GM23248 (cell line): ENCODE data around the gene SSMEM1. TPM values are rescaled to one million over a fixed set of nuclear protein-coding genes. Genes with fewer than 3 reads are reported as not detected.
"Not testable (repeated sequence)": the region's sequence is repeated elsewhere in the genome, so short reads cannot be mapped to it uniquely, and the experiment has no call there.

Experiments
- DNase-seq: peaks from one replicate; pipeline ENCODE4 v3.0.0-alpha.2; 2015
- H2AFZ ChIP-seq: fragments of 200-600 bp; sonication (generic); 2 replicates; pipeline ENCODE4 v1.6.1; 2016; ENCODE audit warnings: antibody characterized with exemption
- H3F3A ChIP-seq: fragments of 200-600 bp; sonication (generic); 2 replicates; pipeline ENCODE4 v1.6.1; 2016; ENCODE audit warnings: mild to moderate bottlenecking, antibody characterized with exemption, mixed run types; ENCODE audit not compliant: insufficient read depth
- H3K27ac ChIP-seq: fragments of 200-600 bp; sonication (generic); 2 replicates; pipeline ENCODE4 v1.5.1; 2016; ENCODE audit warnings: mild to moderate bottlenecking
- H3K27me3 ChIP-seq: fragments of 200-600 bp; sonication (generic); replicated peaks from 2 replicates; pipeline ENCODE4 v1.6.1; 2016; ENCODE audit warnings: mild to moderate bottlenecking; ENCODE audit not compliant: insufficient read depth
- H3K36me3 ChIP-seq: fragments of 200-600 bp; sonication (generic); 2 replicates; pipeline ENCODE4 v1.6.1; 2016; ENCODE audit warnings: low read depth, mild to moderate bottlenecking
- H3K4me1 ChIP-seq: fragments of 200-600 bp; sonication (generic); 2 replicates; pipeline ENCODE4 v1.6.1; 2016; ENCODE audit warnings: mild to moderate bottlenecking; ENCODE audit not compliant: insufficient read depth
- H3K4me2 ChIP-seq: fragments of 200-600 bp; sonication (generic); one replicate; pipeline ENCODE4 v1.6.1; 2016; ENCODE audit warnings: mild to moderate bottlenecking; ENCODE audit not compliant: unreplicated experiment
- H3K4me3 ChIP-seq: fragments of 200-600 bp; sonication (generic); 2 replicates; pipeline ENCODE4 v1.5.1; 2016; ENCODE audit warnings: mild to moderate bottlenecking
- H3K79me2 ChIP-seq: fragments of 200-600 bp; sonication (generic); 2 replicates; pipeline ENCODE4 v1.6.1; 2016; ENCODE audit warnings: mild to moderate bottlenecking; ENCODE audit not compliant: insufficient read depth
- H3K9ac ChIP-seq: fragments of 200-600 bp; sonication (generic); 2 replicates; pipeline ENCODE4 v1.6.1; 2016; ENCODE audit warnings: mild to moderate bottlenecking
- H3K9me2 ChIP-seq: fragments of 200-600 bp; sonication (generic); 2 replicates; pipeline ENCODE4 v1.6.1; 2016; ENCODE audit warnings: mixed run types, mild to moderate bottlenecking, moderate library complexity; ENCODE audit not compliant: insufficient read depth
- H3K9me3 ChIP-seq: fragments of 200-600 bp; sonication (generic); one replicate; pipeline ENCODE4 v1.6.1; 2017; ENCODE audit warnings: low read depth
- H4K20me1 ChIP-seq: fragments of 200-600 bp; sonication (generic); 2 replicates; pipeline ENCODE4 v1.6.0; 2016; ENCODE audit not compliant: insufficient read depth
- EZH2 ChIP-seq: fragments of 200-600 bp; sonication (generic); IDR thresholded peaks from 2 replicates; pipeline ENCODE4 v1.6.1; 2018; ENCODE audit warnings: antibody characterized with exemption, mild to moderate bottlenecking; ENCODE audit not compliant: insufficient read depth, poor library complexity, severe bottlenecking
- EZH2phosphoT487 ChIP-seq: fragments of 200-600 bp; sonication (generic); IDR thresholded peaks from 2 replicates; pipeline ENCODE4 v1.6.1; 2018; ENCODE audit warnings: antibody characterized with exemption, moderate library complexity, mild to moderate bottlenecking, low read depth; ENCODE audit not compliant: insufficient read depth
- WGBS, 2 experiments: methylation state at CpG; one replicate each; pipeline ENCODE4 v1.1.6; 2015 to 2017; ENCODE audit warnings: low lambda C conversion rate in 2 of 2, low coverage in 1 of 2; ENCODE audit errors: missing lambda C conversion rate in 2 of 2; 5-methylcytosine and 5-hydroxymethylcytosine counted together
- in situ Hi-C: fragments of 300-500 bp; cut with MboI; formaldehyde crosslinking; loops from 2 replicates; pipeline ENCODE4 v1.15.0; 2020
- polyA plus RNA-seq: library from polyadenylated mRNA; unstranded; fragments of >200 nt; fragmentation: Nextera tagmentation; extraction: Ambion mirVana; gene quantifications from 2 replicates; pipeline ENCODE4 v1.2.1, GENCODE V29; 2016
- total RNA-seq: library from RNA; depleted of rRNA; stranded (reverse); fragments of >200 nt; shearing (Covaris generic); gene quantifications from 2 replicates; pipeline ENCODE4 v1.2.3, GENCODE V29; 2014

The SSMEM1 gene
- total and polyA plus RNA-seq, 2 experiments from 2014 or later, result not detected

GRCh38 chr7:130248842-130249241 lies 41.2 kb downstream of the SSMEM1 start:
- not testable (repeated sequence) for DNase-seq, H4K20me1 ChIP-seq, H3F3A ChIP-seq, H3K27ac ChIP-seq, H3K4me2 ChIP-seq, H3K79me2 ChIP-seq, H3K9me3 ChIP-seq, H3K4me3 ChIP-seq, H3K9me2 ChIP-seq, H3K36me3 ChIP-seq, H3K27me3 ChIP-seq, H2AFZ ChIP-seq, H3K9ac ChIP-seq, H3K4me1 ChIP-seq
- in situ Hi-C loops, result loop anchor here (25.0 kb wide), 1 partner anchor 463 kb away; no protein-coding TSS in a partner anchor
- 64 to 65% methylated on average over 5 of the region's 5 CpGs for WGBS, 2 experiments

- H2AFZ ChIP-seq, H3K27ac ChIP-seq, H3K9me3 ChIP-seq, H3K4me1 ChIP-seq, H3K27me3 ChIP-seq, H3K4me2 ChIP-seq, DNase-seq, H3K4me3 ChIP-seq, H3F3A ChIP-seq, H3K9ac ChIP-seq, H3K79me2 ChIP-seq, H3K36me3 ChIP-seq, H4K20me1 ChIP-seq, H3K9me2 ChIP-seq: not testable (repeated sequence)
- 86 to 92% methylated on average over 3 of the region's 3 CpGs for WGBS, 2 experiments
- in situ Hi-C loops, result loop anchor here (25.0 kb wide), 1 partner anchor 463 kb away; no protein-coding TSS in a partner anchor
Measured at GRCh38 chr7:130249626-130250025, 42.0 kb downstream of the SSMEM1 start.

- in situ Hi-C loops, result no loop called here
- 56 to 59% methylated on average over 6 of the region's 6 CpGs for WGBS, 2 experiments
- Histone ChIP-seq H3K4me2 (no peak overlapping the region), H3K9me2 (no peaks in the 10 kb centered on the region), H3K27me3 (no peaks in the 10 kb centered on the region; the same call in 1 of the 2 replicates), H3K79me2 (no peaks in the 10 kb centered on the region), H4K20me1 (no peaks in the 10 kb centered on the region), H3K9ac (no peak overlapping the region), H3K36me3 (no peaks in the 10 kb centered on the region), H3K27ac (no peak overlapping the region), H3K9me3 (peaks cover 11% of the 10 kb centered on the region), H2AFZ (no peak overlapping the region), H3K4me3 (no peak overlapping the region), H3K4me1 (no peaks in the 10 kb centered on the region), H3F3A (no peaks in the 10 kb centered on the region)
- DNase-seq, result no peak
- TF ChIP-seq EZH2 (no peak), EZH2phosphoT487 (no peak)
Measured at GRCh38 chr7:130254555-130254954, 46.9 kb downstream of the SSMEM1 start.

- TF ChIP-seq EZH2phosphoT487, result no peak
- TF ChIP-seq EZH2, result no peak
- Histone ChIP-seq H2AFZ (no peak overlapping the region), H3K4me2 (no peak overlapping the region), H3K9me2 (no peaks in the 10 kb centered on the region), H3K27ac (no peak overlapping the region), H3K9me3 (peaks cover 11% of the 10 kb centered on the region), H3K79me2 (no peaks in the 10 kb centered on the region), H3K27me3 (no peaks in the 10 kb centered on the region; the same call in 1 of the 2 replicates), H3F3A (no peaks in the 10 kb centered on the region), H3K4me1 (no peaks in the 10 kb centered on the region), H3K9ac (no peak overlapping the region), H3K36me3 (no peaks in the 10 kb centered on the region), H3K4me3 (no peak overlapping the region), H4K20me1 (no peaks in the 10 kb centered on the region)
- no peak for DNase-seq
- in situ Hi-C loops, result no loop called here
- 44 to 50% methylated on average over 2 of the region's 2 CpGs for WGBS, 2 experiments
Measured at GRCh38 chr7:130256704-130257103, 49.0 kb downstream of the SSMEM1 start.

GRCh38 chr7:130258494-130259078 lies 50.9 kb downstream of the SSMEM1 start:
- in situ Hi-C loops, result no loop called here
- Histone ChIP-seq H3F3A (no peaks in the 10 kb centered on the region), H3K4me3 (no peak overlapping the region), H3K4me1 (no peaks in the 10 kb centered on the region), H3K9me3 (peaks cover 11% of the 10 kb centered on the region), H3K4me2 (no peak overlapping the region), H3K27me3 (no peaks in the 10 kb centered on the region), H3K79me2 (no peaks in the 10 kb centered on the region), H4K20me1 (no peaks in the 10 kb centered on the region), H3K36me3 (no peaks in the 10 kb centered on the region), H2AFZ (no peak overlapping the region), H3K27ac (no peak overlapping the region), H3K9ac (no peak overlapping the region), H3K9me2 (no peaks in the 10 kb centered on the region)
- TF ChIP-seq EZH2phosphoT487 (no peak), EZH2 (no peak)
- DNase-seq, result no peak
- 5 to 21% methylated on average over 1 of the region's 1 CpG for WGBS, 2 experiments
